ENCODE data around the gene IGSF21. TPM values are rescaled to one million over a fixed set of nuclear protein-coding genes. Genes with fewer than 3 reads are reported as not detected.

Gene IGSF21
- total RNA-seq, 2 donors from 2014 or later: 4.6 to 8.5 TPM

GRCh38 chr1:18302788-18303413 is 195.3 kb downstream of the IGSF21 start:
- Histone ChIP-seq H3K27ac (no peak overlapping the region), H3K9me3 (no peaks in the 10 kb centered on the region), H3K36me3 (no peaks in the 10 kb centered on the region), H3K4me3 (no peak overlapping the region), H3K27me3 (replicated peaks; ENCODE audit: insufficient read depth) (peaks cover 2% of the 10 kb centered on the region), H3K4me1 (replicated peaks) (peaks cover 5% of the 10 kb centered on the region)
- intact Hi-C loops (cut with DNase I): no loop called here
- 42% methylated on average over 7 of the region's 7 CpGs for WGBS
- TF ChIP-seq POLR2A (IDR thresholded peaks at IDR 0.05): no peak
- peak in 3 of 4 experiments; percentile 9 to 27 (median 13) for TF ChIP-seq CTCF (IDR thresholded peaks at IDR 0.05)
- DNase-seq (ENCODE audit: low spot score): no peak

- H3K36me3 ChIP-seq: no peaks in the 10 kb centered on the region
- H3K27ac ChIP-seq: no peak overlapping the region
- H3K27me3 ChIP-seq (replicated peaks; ENCODE audit: insufficient read depth): peaks cover 2% of the 10 kb centered on the region
- intact Hi-C loops (cut with DNase I): no loop called here
- 80% methylated on average over 6 of the region's 6 CpGs for WGBS
- no peaks in the 10 kb centered on the region for H3K9me3 ChIP-seq
- no peak for DNase-seq (ENCODE audit: low spot score)
- no peak overlapping the region for H3K4me3 ChIP-seq
- no peaks in the 10 kb centered on the region for H3K4me1 ChIP-seq (replicated peaks)
- no peak for TF ChIP-seq POLR2AphosphoS5 (IDR thresholded peaks at IDR 0.05)
Observed at GRCh38 chr1:18304151-18304869, 196.7 kb downstream of the IGSF21 start.

GRCh38 chr1:18305182-18305795 is 197.7 kb downstream of the IGSF21 start:
- no peak for TF ChIP-seq POLR2A (IDR thresholded peaks at IDR 0.05)
- TF ChIP-seq CTCF (IDR thresholded peaks at IDR 0.05): no peak
- no peak for TF ChIP-seq POLR2AphosphoS5 (IDR thresholded peaks at IDR 0.05)
- H3K27me3 ChIP-seq (replicated peaks; ENCODE audit: insufficient read depth): peaks cover 2% of the 10 kb centered on the region
- no peaks in the 10 kb centered on the region for H3K9me3 ChIP-seq
- intact Hi-C loops (cut with DNase I): no loop called here
- DNase-seq (ENCODE audit: low spot score): no peak
- no peak overlapping the region for H3K4me3 ChIP-seq
- no peak overlapping the region for H3K27ac ChIP-seq
- no peaks in the 10 kb centered on the region for H3K36me3 ChIP-seq
- no peaks in the 10 kb centered on the region for H3K4me1 ChIP-seq (replicated peaks)
- WGBS: 89% methylated on average over 3 of the region's 3 CpGs

- Histone ChIP-seq H3K9me3 (no peaks in the 10 kb centered on the region), H3K4me1 (replicated peaks) (no peaks in the 10 kb centered on the region), H3K27ac (no peak overlapping the region), H3K36me3 (no peaks in the 10 kb centered on the region), H3K4me3 (no peak overlapping the region), H3K27me3 (replicated peaks; ENCODE audit: insufficient read depth) (peaks cover 2% of the 10 kb centered on the region)
- WGBS: 84% methylated on average over 13 of the region's 13 CpGs
- TF ChIP-seq CTCF (IDR thresholded peaks at IDR 0.05): no peak
- TF ChIP-seq POLR2AphosphoS5 (IDR thresholded peaks at IDR 0.05): no peak
- no peak for TF ChIP-seq POLR2A (IDR thresholded peaks at IDR 0.05)
- intact Hi-C loops (cut with DNase I): no loop called here
- no peak for DNase-seq (ENCODE audit: low spot score)
Observed at GRCh38 chr1:18307329-18307898, 199.8 kb downstream of the IGSF21 start.

GRCh38 chr1:18309552-18310155 is 202.1 kb downstream of the IGSF21 start:
- H3K27ac ChIP-seq: no peak overlapping the region
- DNase-seq (ENCODE audit: low spot score): no peak
- TF ChIP-seq CTCF (IDR thresholded peaks at IDR 0.05) (no peak), POLR2AphosphoS5 (IDR thresholded peaks at IDR 0.05) (no peak), POLR2A (IDR thresholded peaks at IDR 0.05) (no peak)
- intact Hi-C loops (cut with DNase I): no loop called here
- 80% methylated on average over 10 of the region's 10 CpGs for WGBS
- no peaks in the 10 kb centered on the region for H3K4me1 ChIP-seq (replicated peaks)
- no peaks in the 10 kb centered on the region for H3K27me3 ChIP-seq (replicated peaks; ENCODE audit: insufficient read depth)
- no peaks in the 10 kb centered on the region for H3K9me3 ChIP-seq
- H3K36me3 ChIP-seq: no peaks in the 10 kb centered on the region
- H3K4me3 ChIP-seq: no peak overlapping the region

Measured in prostate gland (tissue), 2 donors.